ENCODE data around the gene TLDC2. TPM values are rescaled to one million over a fixed set of nuclear protein-coding genes. Genes with fewer than 3 reads are reported as not detected.

Gene TLDC2
- total RNA-seq, 1 experiment from 2014 or later, result 0.32 TPM

DNA sequence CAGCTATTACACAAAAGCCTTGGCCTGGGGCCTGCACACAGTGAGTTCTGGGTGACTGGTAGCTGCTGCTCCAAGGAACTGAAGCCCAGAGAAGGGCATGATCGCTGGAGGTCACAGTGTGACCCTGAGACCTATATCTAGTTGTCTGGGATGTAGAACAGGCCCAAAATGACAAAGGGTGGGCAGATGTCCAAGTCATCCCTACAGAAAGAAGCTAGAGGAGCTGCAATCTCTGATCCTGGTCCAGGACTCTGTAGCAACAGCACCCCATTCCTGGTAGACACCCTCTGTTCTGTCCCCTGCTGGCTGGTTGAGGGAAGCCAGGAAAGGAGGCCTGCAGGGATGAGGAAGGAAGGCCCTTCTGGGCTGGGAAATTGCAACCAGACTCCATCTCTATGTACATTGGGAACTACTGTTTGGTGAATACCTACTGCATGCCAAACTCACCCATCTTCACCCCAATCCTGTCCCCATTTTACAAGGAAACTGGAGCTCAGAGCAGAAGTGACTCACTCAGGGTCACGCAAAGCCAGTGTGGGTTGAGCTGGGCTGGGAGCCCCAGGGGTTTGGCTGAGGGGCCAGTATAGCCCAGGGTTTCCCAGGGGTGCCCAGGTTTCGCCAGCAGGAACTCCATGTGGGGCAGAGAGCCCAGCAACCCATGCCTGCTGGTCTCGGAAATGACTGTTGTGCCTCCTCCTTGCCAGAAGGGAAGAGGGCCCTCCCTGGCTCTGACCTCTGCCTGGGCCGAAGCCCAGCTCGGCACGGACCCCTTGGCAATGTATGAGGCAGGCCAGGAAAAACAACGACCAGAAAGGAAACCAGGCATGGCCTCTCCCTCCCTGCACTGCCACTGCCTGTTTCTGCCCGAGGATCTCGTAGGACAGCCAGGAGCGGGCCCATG is 44.9 kb upstream of the TLDC2 start:
- Histone ChIP-seq H3K27me3 (ENCODE audit: insufficient read depth, low read length) (no peaks in the 10 kb centered on the region), H3K9me2 (ENCODE audit: insufficient read depth) (no peaks in the 10 kb centered on the region), H3K27ac (ENCODE audit: low read depth, low read length) (peak overlapping the region; percentile 25; the same call in 1 of the 2 replicates), H3K4me1 (ENCODE audit: control insufficient read depth in 1 of 2, insufficient read depth in 2 of 2, low read length in 2 of 2) (peaks cover 29 to 48% of the 10 kb centered on the region in 2 experiments), H4K20me1 (ENCODE audit: insufficient read depth) (no peaks in the 10 kb centered on the region), H3K9ac (ENCODE audit: low read length) (no peak overlapping the region), H3K79me2 (ENCODE audit: insufficient read depth, low read length) (0 out of 2 replicates have a peak, but pooled peaks cover 3% of the 10 kb centered on the region), H2AFZ (ENCODE audit: low read depth, low read length, poor library complexity, severe bottlenecking) (no peak overlapping the region), H3K4me2 (ENCODE audit: low read length) (no peak overlapping the region), H3K36me3 (ENCODE audit: control insufficient read depth in 1 of 2, insufficient read depth in 2 of 2, low read length in 2 of 2) (peaks cover 13% of the 10 kb centered on the region in 2 experiments; a peak in 3 of 4 replicates), H3K4me3 (replicated peaks in 1 of 2; ENCODE audit: low read depth in 1 of 2, low read length in 2 of 2) (no peak overlapping the region), H3K9me3 (ENCODE audit: control insufficient read depth in 1 of 2, insufficient read depth in 1 of 2, low read depth in 1 of 2, low read length in 2 of 2) (no peaks in the 10 kb centered on the region)
- DNase-seq (ENCODE audit: low read depth, low spot score) (no peak), ATAC-seq (no peak)
- CTCF ChIA-PET, result no interaction called here
- no TSS peak for BruUV-seq (replicated peaks)
- POLR2A ChIA-PET, result no interaction called here
- TF ChIP-seq, protein P1, sequence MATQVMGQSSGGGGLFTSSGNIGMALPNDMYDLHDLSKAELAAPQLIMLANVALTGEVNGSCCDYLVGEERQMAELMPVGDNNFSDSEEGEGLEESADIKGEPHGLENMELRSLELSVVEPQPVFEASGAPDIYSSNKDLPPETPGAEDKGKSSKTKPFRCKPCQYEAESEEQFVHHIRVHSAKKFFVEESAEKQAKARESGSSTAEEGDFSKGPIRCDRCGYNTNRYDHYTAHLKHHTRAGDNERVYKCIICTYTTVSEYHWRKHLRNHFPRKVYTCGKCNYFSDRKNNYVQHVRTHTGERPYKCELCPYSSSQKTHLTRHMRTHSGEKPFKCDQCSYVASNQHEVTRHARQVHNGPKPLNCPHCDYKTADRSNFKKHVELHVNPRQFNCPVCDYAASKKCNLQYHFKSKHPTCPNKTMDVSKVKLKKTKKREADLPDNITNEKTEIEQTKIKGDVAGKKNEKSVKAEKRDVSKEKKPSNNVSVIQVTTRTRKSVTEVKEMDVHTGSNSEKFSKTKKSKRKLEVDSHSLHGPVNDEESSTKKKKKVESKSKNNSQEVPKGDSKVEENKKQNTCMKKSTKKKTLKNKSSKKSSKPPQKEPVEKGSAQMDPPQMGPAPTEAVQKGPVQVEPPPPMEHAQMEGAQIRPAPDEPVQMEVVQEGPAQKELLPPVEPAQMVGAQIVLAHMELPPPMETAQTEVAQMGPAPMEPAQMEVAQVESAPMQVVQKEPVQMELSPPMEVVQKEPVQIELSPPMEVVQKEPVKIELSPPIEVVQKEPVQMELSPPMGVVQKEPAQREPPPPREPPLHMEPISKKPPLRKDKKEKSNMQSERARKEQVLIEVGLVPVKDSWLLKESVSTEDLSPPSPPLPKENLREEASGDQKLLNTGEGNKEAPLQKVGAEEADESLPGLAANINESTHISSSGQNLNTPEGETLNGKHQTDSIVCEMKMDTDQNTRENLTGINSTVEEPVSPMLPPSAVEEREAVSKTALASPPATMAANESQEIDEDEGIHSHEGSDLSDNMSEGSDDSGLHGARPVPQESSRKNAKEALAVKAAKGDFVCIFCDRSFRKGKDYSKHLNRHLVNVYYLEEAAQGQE (IDR thresholded peaks at IDR 0.05; ENCODE audit: low read depth), result no peak
- no peak for TF ChIP-seq EZH2phosphoT487 (IDR thresholded peaks at IDR 0.05; ENCODE audit: borderline replicate concordance)
- TF ChIP-seq, protein P2, sequence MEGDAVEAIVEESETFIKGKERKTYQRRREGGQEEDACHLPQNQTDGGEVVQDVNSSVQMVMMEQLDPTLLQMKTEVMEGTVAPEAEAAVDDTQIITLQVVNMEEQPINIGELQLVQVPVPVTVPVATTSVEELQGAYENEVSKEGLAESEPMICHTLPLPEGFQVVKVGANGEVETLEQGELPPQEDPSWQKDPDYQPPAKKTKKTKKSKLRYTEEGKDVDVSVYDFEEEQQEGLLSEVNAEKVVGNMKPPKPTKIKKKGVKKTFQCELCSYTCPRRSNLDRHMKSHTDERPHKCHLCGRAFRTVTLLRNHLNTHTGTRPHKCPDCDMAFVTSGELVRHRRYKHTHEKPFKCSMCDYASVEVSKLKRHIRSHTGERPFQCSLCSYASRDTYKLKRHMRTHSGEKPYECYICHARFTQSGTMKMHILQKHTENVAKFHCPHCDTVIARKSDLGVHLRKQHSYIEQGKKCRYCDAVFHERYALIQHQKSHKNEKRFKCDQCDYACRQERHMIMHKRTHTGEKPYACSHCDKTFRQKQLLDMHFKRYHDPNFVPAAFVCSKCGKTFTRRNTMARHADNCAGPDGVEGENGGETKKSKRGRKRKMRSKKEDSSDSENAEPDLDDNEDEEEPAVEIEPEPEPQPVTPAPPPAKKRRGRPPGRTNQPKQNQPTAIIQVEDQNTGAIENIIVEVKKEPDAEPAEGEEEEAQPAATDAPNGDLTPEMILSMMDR (IDR thresholded peaks at IDR 0.05 in 2 of 3, conservative IDR thresholded peaks at IDR 0.05 in 1 of 3; ENCODE audit: borderline replicate concordance in 1 of 3, insufficient read depth in 1 of 3, low read depth in 2 of 3, low read length in 2 of 3), result peak in 2 of 3 experiments; percentile 38 to 39; a peak in 3 of 6 replicates
- TF ChIP-seq, protein P3, sequence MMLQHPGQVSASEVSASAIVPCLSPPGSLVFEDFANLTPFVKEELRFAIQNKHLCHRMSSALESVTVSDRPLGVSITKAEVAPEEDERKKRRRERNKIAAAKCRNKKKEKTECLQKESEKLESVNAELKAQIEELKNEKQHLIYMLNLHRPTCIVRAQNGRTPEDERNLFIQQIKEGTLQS (IDR thresholded peaks at IDR 0.05), result no peak
- RAD21 ChIA-PET (ENCODE audit: low non-redundant PET in 1 of 2, low total read pairs in 2 of 2, uncharacterized antibody in 2 of 2, unreplicated experiment in 2 of 2), result no interaction called here
- intact Hi-C loops (cut with micrococcal nuclease), result no loop called here
